SK-N-SH (cell line): ENCODE data around the gene SECTM1. TPM values are rescaled to one million over a fixed set of nuclear protein-coding genes. Genes with fewer than 3 reads are reported as not detected.
A peak's percentile ranks its signal among the peaks of the same experiment; 100 is the strongest.

Experiments used
- CTCF ChIA-PET: fragments of 300-600, 350-600 bp; formaldehyde crosslinking; extraction: SDS; loops from one replicate; lab custom pipeline; 2021; lab: Yijun Ruan, JAX
- POLR2A ChIA-PET: fragments of 350-600 bp; sonication (Branson Sonifier 250); formaldehyde crosslinking; extraction: SDS; loops from one replicate; lab custom pipeline; 2020; ENCODE audit warnings: antibody characterized with exemption, inconsistent platforms; lab: Yijun Ruan, JAX
- DNase-seq: peaks from one replicate; pipeline ENCODE4 v3.0.0; 2012
- H2AFZ ChIP-seq: fragments of 200-600 bp; sonication (generic); 2 replicates; pipeline ENCODE4 v1.8.1; 2016; ENCODE audit warnings: antibody characterized with exemption, mild to moderate bottlenecking, low read depth
- H3F3A ChIP-seq: fragments of 200-600 bp; sonication (generic); replicated peaks from 2 replicates; pipeline ENCODE3; 2016; ENCODE audit warnings: antibody characterized with exemption, mild to moderate bottlenecking; ENCODE audit not compliant: insufficient read depth
- H3K27ac ChIP-seq, 2 experiments: fragments of 200-500 bp in 1 of 2; fragments of 200-600 bp in 1 of 2; sonication (Bioruptor generic) in 1 of 2; sonication (generic), shearing (Covaris generic) in 1 of 2; 2 replicates each; pipeline versions ENCODE4 v1.5.1 to v1.6.1; 2014 to 2016; ENCODE audit warnings: low read depth in 2 of 2, inconsistent platforms in 1 of 2, low read length in 1 of 2, mild to moderate bottlenecking in 1 of 2, mixed read lengths in 1 of 2
- H3K27me3 ChIP-seq: fragments of 200-600 bp; sonication (generic), shearing (Covaris generic); 2 replicates; pipeline ENCODE4 v1.6.1; 2016; ENCODE audit warnings: mixed run types; ENCODE audit not compliant: insufficient read depth
- H3K36me3 ChIP-seq, 2 experiments: fragments of 200-500 bp in 1 of 2; fragments of 200-600 bp in 1 of 2; sonication (Bioruptor generic) in 1 of 2; sonication (generic) in 1 of 2; replicated peaks in 1 of 2; 2 replicates each; pipeline versions ENCODE3 to v1.5.1; 2014 to 2016; ENCODE audit warnings: low read length in 1 of 2, mild to moderate bottlenecking in 1 of 2; ENCODE audit not compliant: insufficient read depth in 2 of 2, control insufficient read depth in 1 of 2
- H3K4me1 ChIP-seq, 2 experiments: fragments of 200-500 bp in 1 of 2; fragments of 200-600 bp in 1 of 2; sonication (Bioruptor generic) in 1 of 2; sonication (generic), shearing (Covaris generic) in 1 of 2; 2 replicates each; pipeline versions ENCODE4 v1.5.1 to v1.6.1; 2014 to 2016; ENCODE audit warnings: low read depth in 1 of 2, low read length in 1 of 2, mixed run types in 1 of 2; ENCODE audit not compliant: insufficient read depth in 2 of 2, control insufficient read depth in 1 of 2
- H3K4me2 ChIP-seq: fragments of 200-600 bp; sonication (generic), shearing (Covaris generic); 2 replicates; pipeline ENCODE4 v1.6.1; 2017; ENCODE audit warnings: mixed run types
- H3K4me3 ChIP-seq, 2 experiments: fragments of 200-500 bp in 1 of 2; fragments of 200-600 bp in 1 of 2; sonication (Bioruptor generic) in 1 of 2; sonication (generic), shearing (Covaris generic) in 1 of 2; 2 replicates each; pipeline versions ENCODE4 v1.5.1 to v1.8.1; 2014 to 2016; ENCODE audit warnings: low read depth in 2 of 2, inconsistent platforms in 1 of 2, low read length in 1 of 2, mild to moderate bottlenecking in 1 of 2, mixed read lengths in 1 of 2, moderate library complexity in 1 of 2
- H3K79me2 ChIP-seq: fragments of 200-600 bp; sonication (generic); 2 replicates; pipeline ENCODE4 v1.8.1; 2017; ENCODE audit warnings: mild to moderate bottlenecking; ENCODE audit not compliant: insufficient read depth
- H3K9ac ChIP-seq: fragments of 200-600 bp; sonication (generic); 2 replicates; pipeline ENCODE4 v1.6.1; 2017; ENCODE audit warnings: mixed run types
- H3K9me2 ChIP-seq: fragments of 200-600 bp; sonication (generic); 2 replicates; pipeline ENCODE4 v1.6.1; 2017; ENCODE audit warnings: mixed run types
- H3K9me3 ChIP-seq: fragments of 200-600 bp; sonication (generic); 2 replicates; pipeline ENCODE4 v1.6.1; 2017; ENCODE audit warnings: mixed run types, mild to moderate bottlenecking, moderate library complexity
- H4K20me1 ChIP-seq: fragments of 200-600 bp; sonication (generic); 2 replicates; pipeline ENCODE4 v1.6.1; 2017; ENCODE audit warnings: mild to moderate bottlenecking, mixed run types; ENCODE audit not compliant: insufficient read depth
- ELF1 ChIP-seq: IDR thresholded peaks from 2 replicates; pipeline ENCODE4 v1.4.0; 2012
- FOXM1 ChIP-seq: IDR thresholded peaks from 2 replicates; pipeline ENCODE4 v1.4.0; 2012; ENCODE audit warnings: low read depth, mild to moderate bottlenecking
- IRF3 ChIP-seq: fragments of 150-350 bp; IDR thresholded peaks from 2 replicates; pipeline ENCODE4 v1.6.1; 2016; ENCODE audit warnings: mild to moderate bottlenecking, low read depth, low read length
- JUND ChIP-seq: IDR thresholded peaks from 2 replicates; pipeline ENCODE4 v1.4.0; 2012
- MXI1 ChIP-seq: IDR thresholded peaks from 2 replicates; pipeline ENCODE4 v1.6.1; 2012; ENCODE audit warnings: mild to moderate bottlenecking, low read depth, low read length, improper control_type of control experiment
- NFIC ChIP-seq: IDR thresholded peaks from 2 replicates; pipeline ENCODE4 v1.4.0; 2012; ENCODE audit warnings: borderline replicate concordance
- NRF1 ChIP-seq: IDR thresholded peaks from 2 replicates; pipeline ENCODE4 v1.6.1; 2012; ENCODE audit warnings: low read depth, mild to moderate bottlenecking, low read length
- RAD21 ChIP-seq: IDR thresholded peaks from 2 replicates; pipeline ENCODE4 v1.6.1; 2012; ENCODE audit warnings: mild to moderate bottlenecking, low read length
- RCOR1 ChIP-seq: fragments of 150-350 bp; IDR thresholded peaks from 2 replicates; pipeline ENCODE4 v1.6.1; 2017; ENCODE audit warnings: antibody characterized with exemption, low read length
- RFX5 ChIP-seq: IDR thresholded peaks from 2 replicates; pipeline ENCODE4 v1.6.1; 2012; ENCODE audit warnings: mild to moderate bottlenecking, improper control_type of control experiment, low read length
- RXRA ChIP-seq: IDR thresholded peaks from 2 replicates; pipeline ENCODE4 v1.4.0; 2012; ENCODE audit warnings: low read depth, mild to moderate bottlenecking, borderline replicate concordance
- SIN3A ChIP-seq: IDR thresholded peaks from 2 replicates; pipeline ENCODE4 v1.6.1; 2012; ENCODE audit warnings: low read depth, mild to moderate bottlenecking, low read length, moderate library complexity, borderline replicate concordance
- TAF1 ChIP-seq: IDR thresholded peaks from 2 replicates; pipeline ENCODE4 v1.6.1; 2012; ENCODE audit warnings: low read depth, mild to moderate bottlenecking, low read length, moderate library complexity, borderline replicate concordance
- TEAD4 ChIP-seq: IDR thresholded peaks from 2 replicates; pipeline ENCODE4 v1.4.0; 2012; ENCODE audit warnings: mild to moderate bottlenecking, borderline replicate concordance; ENCODE audit not compliant: insufficient read depth
- WGBS: methylation state at CpG from one replicate; pipeline ENCODE4 v1.1.6; 2017; ENCODE audit warnings: low lambda C conversion rate; 5-methylcytosine and 5-hydroxymethylcytosine counted together
- polyA plus RNA-seq, 3 experiments: library from polyadenylated mRNA; depleted of rRNA; stranded (reverse); fragments of >200 nt; gene quantifications; 2 replicates each; pipeline ENCODE4 v1.2.3, GENCODE V29; 2012
- TF ChIP-seq, protein P1 (sequence below): IDR thresholded peaks from 2 replicates; pipeline ENCODE4; 2012
- TF ChIP-seq, protein P2 (sequence below): IDR thresholded peaks from 2 replicates; pipeline ENCODE4 v1.6.1; 2012; ENCODE audit warnings: mild to moderate bottlenecking, low read depth, low read length, moderate library complexity
- TF ChIP-seq, protein P3 (sequence below): IDR thresholded peaks from 2 replicates; pipeline ENCODE4 v1.4.0; 2012; ENCODE audit warnings: low read depth, borderline replicate concordance
- TF ChIP-seq, protein P4 (sequence below): fragments of 200-600 bp; sonication (generic); IDR thresholded peaks from 2 replicates; pipeline ENCODE4 v1.6.1; 2017; ENCODE audit warnings: antibody characterized with exemption, mild to moderate bottlenecking, moderate library complexity
- TF ChIP-seq, protein P5 (sequence below): IDR thresholded peaks from 2 replicates; pipeline ENCODE4 v1.4.0; 2012; ENCODE audit warnings: low read depth, borderline replicate concordance

Gene SECTM1
- polyA plus RNA-seq, 1 of the 3 experiments (the other 2 are of a cell fraction), result 3.8 TPM

GRCh38 chr17:82304826-82305726 lies 28.5 kb downstream of the SECTM1 start:
- Histone ChIP-seq H3K27me3 (no peaks in the 10 kb centered on the region; the same call in 1 of the 2 replicates), H2AFZ (no peak overlapping the region), H3K79me2 (no peaks in the 10 kb centered on the region), H3K4me1 (peaks cover 0 to 15% of the 10 kb centered on the region in 2 experiments; a peak in 1 of 4 replicates), H3K36me3 (no peaks in the 10 kb centered on the region), H3K4me3 (no peak overlapping the region), H3K9me3 (no peaks in the 10 kb centered on the region), H3F3A (no peaks in the 10 kb centered on the region), H3K9me2 (no peaks in the 10 kb centered on the region), H3K9ac (no peak overlapping the region), H4K20me1 (no peaks in the 10 kb centered on the region), H3K4me2 (no peak overlapping the region), H3K27ac (no peak overlapping the region; a peak in 1 of 4 replicates)
- TF ChIP-seq IRF3 (no peak), ELF1 (no peak), RAD21 (no peak), TAF1 (no peak), SIN3A (no peak), FOXM1 (no peak), MXI1 (no peak), NFIC (no peak), TEAD4 (no peak), RXRA (no peak), RFX5 (no peak), NRF1 (no peak), JUND (no peak), RCOR1 (no peak)
- TF ChIP-seq, protein P1, sequence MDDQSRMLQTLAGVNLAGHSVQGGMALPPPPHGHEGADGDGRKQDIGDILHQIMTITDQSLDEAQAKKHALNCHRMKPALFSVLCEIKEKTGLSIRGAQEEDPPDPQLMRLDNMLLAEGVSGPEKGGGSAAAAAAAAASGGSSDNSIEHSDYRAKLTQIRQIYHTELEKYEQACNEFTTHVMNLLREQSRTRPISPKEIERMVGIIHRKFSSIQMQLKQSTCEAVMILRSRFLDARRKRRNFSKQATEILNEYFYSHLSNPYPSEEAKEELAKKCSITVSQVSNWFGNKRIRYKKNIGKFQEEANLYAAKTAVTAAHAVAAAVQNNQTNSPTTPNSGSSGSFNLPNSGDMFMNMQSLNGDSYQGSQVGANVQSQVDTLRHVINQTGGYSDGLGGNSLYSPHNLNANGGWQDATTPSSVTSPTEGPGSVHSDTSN, result no peak
- TF ChIP-seq, protein P2, sequence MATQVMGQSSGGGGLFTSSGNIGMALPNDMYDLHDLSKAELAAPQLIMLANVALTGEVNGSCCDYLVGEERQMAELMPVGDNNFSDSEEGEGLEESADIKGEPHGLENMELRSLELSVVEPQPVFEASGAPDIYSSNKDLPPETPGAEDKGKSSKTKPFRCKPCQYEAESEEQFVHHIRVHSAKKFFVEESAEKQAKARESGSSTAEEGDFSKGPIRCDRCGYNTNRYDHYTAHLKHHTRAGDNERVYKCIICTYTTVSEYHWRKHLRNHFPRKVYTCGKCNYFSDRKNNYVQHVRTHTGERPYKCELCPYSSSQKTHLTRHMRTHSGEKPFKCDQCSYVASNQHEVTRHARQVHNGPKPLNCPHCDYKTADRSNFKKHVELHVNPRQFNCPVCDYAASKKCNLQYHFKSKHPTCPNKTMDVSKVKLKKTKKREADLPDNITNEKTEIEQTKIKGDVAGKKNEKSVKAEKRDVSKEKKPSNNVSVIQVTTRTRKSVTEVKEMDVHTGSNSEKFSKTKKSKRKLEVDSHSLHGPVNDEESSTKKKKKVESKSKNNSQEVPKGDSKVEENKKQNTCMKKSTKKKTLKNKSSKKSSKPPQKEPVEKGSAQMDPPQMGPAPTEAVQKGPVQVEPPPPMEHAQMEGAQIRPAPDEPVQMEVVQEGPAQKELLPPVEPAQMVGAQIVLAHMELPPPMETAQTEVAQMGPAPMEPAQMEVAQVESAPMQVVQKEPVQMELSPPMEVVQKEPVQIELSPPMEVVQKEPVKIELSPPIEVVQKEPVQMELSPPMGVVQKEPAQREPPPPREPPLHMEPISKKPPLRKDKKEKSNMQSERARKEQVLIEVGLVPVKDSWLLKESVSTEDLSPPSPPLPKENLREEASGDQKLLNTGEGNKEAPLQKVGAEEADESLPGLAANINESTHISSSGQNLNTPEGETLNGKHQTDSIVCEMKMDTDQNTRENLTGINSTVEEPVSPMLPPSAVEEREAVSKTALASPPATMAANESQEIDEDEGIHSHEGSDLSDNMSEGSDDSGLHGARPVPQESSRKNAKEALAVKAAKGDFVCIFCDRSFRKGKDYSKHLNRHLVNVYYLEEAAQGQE, result no peak
- TF ChIP-seq, protein P3, sequence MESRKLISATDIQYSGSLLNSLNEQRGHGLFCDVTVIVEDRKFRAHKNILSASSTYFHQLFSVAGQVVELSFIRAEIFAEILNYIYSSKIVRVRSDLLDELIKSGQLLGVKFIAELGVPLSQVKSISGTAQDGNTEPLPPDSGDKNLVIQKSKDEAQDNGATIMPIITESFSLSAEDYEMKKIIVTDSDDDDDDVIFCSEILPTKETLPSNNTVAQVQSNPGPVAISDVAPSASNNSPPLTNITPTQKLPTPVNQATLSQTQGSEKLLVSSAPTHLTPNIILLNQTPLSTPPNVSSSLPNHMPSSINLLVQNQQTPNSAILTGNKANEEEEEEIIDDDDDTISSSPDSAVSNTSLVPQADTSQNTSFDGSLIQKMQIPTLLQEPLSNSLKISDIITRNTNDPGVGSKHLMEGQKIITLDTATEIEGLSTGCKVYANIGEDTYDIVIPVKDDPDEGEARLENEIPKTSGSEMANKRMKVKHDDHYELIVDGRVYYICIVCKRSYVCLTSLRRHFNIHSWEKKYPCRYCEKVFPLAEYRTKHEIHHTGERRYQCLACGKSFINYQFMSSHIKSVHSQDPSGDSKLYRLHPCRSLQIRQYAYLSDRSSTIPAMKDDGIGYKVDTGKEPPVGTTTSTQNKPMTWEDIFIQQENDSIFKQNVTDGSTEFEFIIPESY, result no peak
- TF ChIP-seq, protein P4, sequence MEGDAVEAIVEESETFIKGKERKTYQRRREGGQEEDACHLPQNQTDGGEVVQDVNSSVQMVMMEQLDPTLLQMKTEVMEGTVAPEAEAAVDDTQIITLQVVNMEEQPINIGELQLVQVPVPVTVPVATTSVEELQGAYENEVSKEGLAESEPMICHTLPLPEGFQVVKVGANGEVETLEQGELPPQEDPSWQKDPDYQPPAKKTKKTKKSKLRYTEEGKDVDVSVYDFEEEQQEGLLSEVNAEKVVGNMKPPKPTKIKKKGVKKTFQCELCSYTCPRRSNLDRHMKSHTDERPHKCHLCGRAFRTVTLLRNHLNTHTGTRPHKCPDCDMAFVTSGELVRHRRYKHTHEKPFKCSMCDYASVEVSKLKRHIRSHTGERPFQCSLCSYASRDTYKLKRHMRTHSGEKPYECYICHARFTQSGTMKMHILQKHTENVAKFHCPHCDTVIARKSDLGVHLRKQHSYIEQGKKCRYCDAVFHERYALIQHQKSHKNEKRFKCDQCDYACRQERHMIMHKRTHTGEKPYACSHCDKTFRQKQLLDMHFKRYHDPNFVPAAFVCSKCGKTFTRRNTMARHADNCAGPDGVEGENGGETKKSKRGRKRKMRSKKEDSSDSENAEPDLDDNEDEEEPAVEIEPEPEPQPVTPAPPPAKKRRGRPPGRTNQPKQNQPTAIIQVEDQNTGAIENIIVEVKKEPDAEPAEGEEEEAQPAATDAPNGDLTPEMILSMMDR, result no peak
- TF ChIP-seq, protein P5, sequence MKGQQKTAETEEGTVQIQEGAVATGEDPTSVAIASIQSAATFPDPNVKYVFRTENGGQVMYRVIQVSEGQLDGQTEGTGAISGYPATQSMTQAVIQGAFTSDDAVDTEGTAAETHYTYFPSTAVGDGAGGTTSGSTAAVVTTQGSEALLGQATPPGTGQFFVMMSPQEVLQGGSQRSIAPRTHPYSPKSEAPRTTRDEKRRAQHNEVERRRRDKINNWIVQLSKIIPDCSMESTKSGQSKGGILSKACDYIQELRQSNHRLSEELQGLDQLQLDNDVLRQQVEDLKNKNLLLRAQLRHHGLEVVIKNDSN, result no peak
- POLR2A ChIA-PET, result no interaction called here
- 84% methylated on average over 18 of the region's 23 CpGs for WGBS
- CTCF ChIA-PET, result interaction anchor here (0.5 to 15.1 kb wide), 6 partner anchors 14 to 109 kb away, joined by 3 to 184 read pairs (median 6); no protein-coding TSS in a partner anchor
- DNase-seq, result peak; percentile 71
